Activated naive CD4-positive, alpha-beta T cell treated with anti-CD3 and anti-CD28 coated beads for 36 hours (primary cell): ENCODE measurements around the gene ESYT1. TPM values are rescaled to one million over a fixed set of nuclear protein-coding genes. Genes with fewer than 3 reads are reported as not detected.

ENCODE experiments used
- CTCF ChIA-PET: fragments of 350-600 bp; sonication (Branson Sonifier 250); formaldehyde crosslinking; loops from one replicate; lab custom pipeline; 2021; ENCODE audit warnings: antibody characterized with exemption; lab: Charles Lee
- DNase-seq: peaks from one replicate; pipeline ENCODE4 v3.0.0-alpha.2; 2020
- H3K27ac Mint-ChIP-seq: one replicate; pipeline ENCODE4 v1.8.0; 2021; ENCODE audit warnings: mild to moderate bottlenecking, mixed read lengths
- H3K27me3 Mint-ChIP-seq: one replicate; pipeline ENCODE4 v1.8.0; 2021; ENCODE audit warnings: low read depth, mixed read lengths
- H3K36me3 Mint-ChIP-seq: one replicate; pipeline ENCODE4 v1.8.0; 2021; ENCODE audit warnings: low read depth, mixed read lengths
- H3K4me1 Mint-ChIP-seq: one replicate; pipeline ENCODE4 v1.8.0; 2021; ENCODE audit warnings: low read depth, mixed read lengths
- H3K4me3 Mint-ChIP-seq: one replicate; pipeline ENCODE4 v1.8.0; 2021; ENCODE audit warnings: mild to moderate bottlenecking, moderate library complexity, mixed read lengths
- H3K9me3 Mint-ChIP-seq: one replicate; pipeline ENCODE4 v1.8.0; 2021; ENCODE audit warnings: mixed read lengths
- intact Hi-C: fragments of 100-400 bp; cut with micrococcal nuclease; formaldehyde crosslinking; loops from one replicate; pipeline ENCODE4 v1.15.1; 2023
- total RNA-seq, 2 experiments: library from RNA; stranded (reverse); gene quantifications; one replicate each; pipeline ENCODE4 v1.2.3, GENCODE V29; 2021

ESYT1 gene
- total RNA-seq, 2 experiments from 2014 or later, result 87.4 to 88.9 TPM

DNA sequence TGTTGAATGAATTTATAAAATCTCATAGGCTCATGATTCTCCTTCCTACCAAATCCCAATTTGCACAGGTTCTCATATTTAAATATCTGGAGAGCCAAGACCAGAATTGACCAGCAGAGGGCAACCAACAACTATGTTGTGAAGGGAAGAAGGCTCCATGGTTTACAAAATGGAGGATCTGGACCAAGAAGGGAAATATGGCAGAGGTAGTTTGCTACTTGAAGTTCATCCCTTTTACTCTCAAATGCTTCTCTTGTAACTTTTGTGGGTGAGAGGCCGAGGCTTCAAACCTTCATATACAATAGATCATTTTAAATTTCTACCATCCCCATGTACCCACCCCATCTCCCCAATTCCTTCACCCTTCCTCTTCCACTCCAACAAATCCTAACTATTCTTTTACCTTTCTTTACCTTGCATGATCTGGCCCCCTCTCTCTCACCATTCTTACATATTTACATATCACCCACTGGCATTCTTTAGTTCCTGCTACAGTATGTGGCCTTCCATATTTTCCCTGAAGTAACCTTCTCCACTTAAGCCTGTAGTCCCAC is 65.0 kb downstream of the ESYT1 start:
- Mint-ChIP-seq H3K36me3 (peaks cover 1% of the 10 kb centered on the region), H3K27ac (peak overlapping the region; percentile 19), H3K27me3 (no peaks in the 10 kb centered on the region), H3K9me3 (no peaks in the 10 kb centered on the region), H3K4me3 (no peak overlapping the region), H3K4me1 (peaks cover 13% of the 10 kb centered on the region)
- DNase-seq, result peak; percentile 93
- intact Hi-C loops, result loop anchor here (1.0 to 5.0 kb wide), 8 partner anchors 31 to 308 kb away; partner anchors contain the start of genes ANKRD52, COQ10A, IL23A and NABP2
- CTCF ChIA-PET, result interaction anchor here (0.6 to 2.9 kb wide), 7 partner anchors 12 to 271 kb away, joined by 3 to 22 read pairs (median 9); partner anchors contain the start of genes ANKRD52, RNF41 and ZC3H10

Other genes starting within 250 kb of the ESYT1 start
- 10 to 100 TPM; 18.8 to 19.3 TPM for gene PYM1, start 200.4 kb upstream of the ESYT1 start, total RNA-seq
- gene DGKA, start 197.1 kb upstream of the ESYT1 start, total RNA-seq, result 100 to 1,000 TPM; 285 to 331 TPM
- 1 to 10 TPM; 1.2 to 1.5 TPM for gene PMEL, start 162.2 kb upstream of the ESYT1 start, total RNA-seq
- gene CDK2, start 161.4 kb upstream of the ESYT1 start, total RNA-seq, result 100 to 1,000 TPM; 121 to 126 TPM
- 10 to 100 TPM; 33.2 to 35.7 TPM for gene RAB5B, start 154.2 kb upstream of the ESYT1 start, total RNA-seq
- 1 to 10 TPM; 1.7 to 2.2 TPM for gene SUOX, start 131.0 kb upstream of the ESYT1 start, total RNA-seq
- 1 to 10 TPM; 7.5 to 8.2 TPM for gene IKZF4, start 107.2 kb upstream of the ESYT1 start, total RNA-seq
- gene RPS26, start 86.3 kb upstream of the ESYT1 start, total RNA-seq, result 10 to 100 TPM; 31.0 to 37.3 TPM
- 1 to 10 TPM; 1.0 to 1.9 TPM for gene ERBB3, start 48.1 kb upstream of the ESYT1 start, total RNA-seq
- gene PA2G4, start 23.7 kb upstream of the ESYT1 start, total RNA-seq, result 100 to 1,000 TPM; 398 to 411 TPM
- 1,000 to 10,000 TPM; 5,971 to 6,299 TPM for gene RPL41, start 11.6 kb upstream of the ESYT1 start, total RNA-seq
- 1 to 10 TPM; 6.4 to 6.6 TPM for gene ZC3H10, start 10.0 kb upstream of the ESYT1 start, total RNA-seq
- gene MYL6B, start 24.3 kb downstream of the ESYT1 start, total RNA-seq, result 10 to 100 TPM; 49.2 to 57.5 TPM
- 100 to 1,000 TPM; 841 to 868 TPM for gene MYL6, start 30.1 kb downstream of the ESYT1 start, total RNA-seq
- gene SMARCC2, start 61.2 kb downstream of the ESYT1 start, total RNA-seq, result 10 to 100 TPM; 75.8 to 79.0 TPM
- gene RNF41, start 93.7 kb downstream of the ESYT1 start, total RNA-seq, result 10 to 100 TPM; 26.0 TPM
- gene NABP2, start 96.1 kb downstream of the ESYT1 start, total RNA-seq, result 10 to 100 TPM; 57.4 to 59.0 TPM
- 1 to 10 TPM in 1 of 2 experiments, under 1 TPM in 1; 0.98 to 1.8 TPM for gene SLC39A5, start 101.8 kb downstream of the ESYT1 start, total RNA-seq
- 10 to 100 TPM; 23.6 to 25.6 TPM for gene ANKRD52, start 130.1 kb downstream of the ESYT1 start, total RNA-seq
- 1 to 10 TPM; 3.5 to 6.1 TPM for gene COQ10A, start 138.7 kb downstream of the ESYT1 start, total RNA-seq
- 100 to 1,000 TPM; 330 to 336 TPM for gene CS, start 172.1 kb downstream of the ESYT1 start, total RNA-seq
- 10 to 100 TPM; 47.5 to 57.3 TPM for gene CNPY2, start 187.7 kb downstream of the ESYT1 start, total RNA-seq
- gene PAN2, start 205.7 kb downstream of the ESYT1 start, total RNA-seq, result 10 to 100 TPM; 82.7 to 85.4 TPM
- 10 to 100 TPM in 1 of 2 experiments, 1 to 10 TPM in 1; 9.0 to 12.6 TPM for gene IL23A, start 210.6 kb downstream of the ESYT1 start, total RNA-seq
- gene STAT2, start 231.8 kb downstream of the ESYT1 start, total RNA-seq, result 100 to 1,000 TPM; 109 to 119 TPM
- not detected for gene APOF, start 234.6 kb downstream of the ESYT1 start, total RNA-seq